Smooth muscle cell (in vitro differentiated cells): ENCODE results near the gene NAGLU. TPM values are rescaled to one million over a fixed set of nuclear protein-coding genes. Genes with fewer than 3 reads are reported as not detected.

ENCODE experiments used
- DNase-seq: peaks from one replicate; lab custom pipeline; 2025; ENCODE audit not compliant: unreplicated experiment; lab: John Stamatoyannopoulos, UW
- H2AFZ ChIP-seq: fragments of 200-600 bp; sonication (generic); 2 replicates; pipeline ENCODE4 v1.6.0; 2016; ENCODE audit warnings: antibody characterized with exemption, low read depth, mild to moderate bottlenecking
- H3F3A ChIP-seq: fragments of 200-600 bp; sonication (generic); 2 replicates; pipeline ENCODE4 v1.6.0; 2017; ENCODE audit warnings: antibody characterized with exemption, low read depth
- H3K27ac ChIP-seq: fragments of 200-600 bp; sonication (generic); 2 replicates; pipeline ENCODE4 v1.5.1; 2016; ENCODE audit warnings: low read depth, mild to moderate bottlenecking
- H3K27me3 ChIP-seq: fragments of 200-600 bp; sonication (generic); 2 replicates; pipeline ENCODE4 v1.6.1; 2016; ENCODE audit warnings: low read depth, mild to moderate bottlenecking
- H3K36me3 ChIP-seq: fragments of 200-600 bp; sonication (generic); 2 replicates; pipeline ENCODE4 v1.5.1; 2016; ENCODE audit warnings: low read depth
- H3K4me1 ChIP-seq: fragments of 200-600 bp; sonication (generic); 2 replicates; pipeline ENCODE4 v1.5.1; 2016; ENCODE audit warnings: low read depth
- H3K4me2 ChIP-seq: fragments of 200-600 bp; sonication (generic); 2 replicates; pipeline ENCODE4 v1.6.0; 2016; ENCODE audit warnings: mild to moderate bottlenecking
- H3K4me3 ChIP-seq: fragments of 200-600 bp; sonication (generic); 2 replicates; pipeline ENCODE4 v1.5.1; 2016; ENCODE audit warnings: mild to moderate bottlenecking
- H3K79me2 ChIP-seq: fragments of 200-600 bp; sonication (generic); 2 replicates; pipeline ENCODE4 v1.6.0; 2016; ENCODE audit warnings: low read depth, mild to moderate bottlenecking
- H3K9ac ChIP-seq: fragments of 200-600 bp; sonication (generic); 2 replicates; pipeline ENCODE4 v1.6.0; 2016; ENCODE audit warnings: low read depth
- H3K9me3 ChIP-seq: fragments of 200-600 bp; sonication (generic); replicated peaks from 2 replicates; pipeline ENCODE4 v1.5.1; 2016; ENCODE audit warnings: low read depth
- H4K20me1 ChIP-seq: fragments of 200-600 bp; sonication (generic); 2 replicates; pipeline ENCODE4 v1.6.0; 2016; ENCODE audit warnings: low read depth
- CTCF ChIP-seq: fragments of 200-600 bp; sonication (generic); IDR thresholded peaks from 2 replicates; pipeline ENCODE4 v1.5.1; 2017; ENCODE audit warnings: borderline replicate concordance, mild to moderate bottlenecking, antibody characterized with exemption; ENCODE audit not compliant: insufficient read depth, poor library complexity, severe bottlenecking
- WGBS: methylation state at CpG from one replicate; pipeline ENCODE4 v1.1.7; 2016; ENCODE audit warnings: low lambda C conversion rate; 5-methylcytosine and 5-hydroxymethylcytosine counted together
- polyA plus RNA-seq: library from polyadenylated mRNA; unstranded; fragments of >200 nt; fragmentation: Nextera tagmentation; extraction: Ambion mirVana; gene quantifications from 2 replicates; pipeline ENCODE4 v1.2.1, GENCODE V29; 2016
- total RNA-seq: library from RNA; depleted of rRNA; stranded (reverse); fragments of >200 nt; gene quantifications from 2 replicates; pipeline ENCODE4 v1.2.3, GENCODE V29; 2014

Gene NAGLU
- total and polyA plus RNA-seq, 2 experiments from 2014 or later = 23.0 to 51.6 TPM

GRCh38 chr17:42518755-42519545 lies 17.1 kb upstream of the NAGLU start:
- no peaks in the 10 kb centered on the region for H3K36me3 ChIP-seq
- no peaks in the 10 kb centered on the region for H3K79me2 ChIP-seq
- peak overlapping the region; percentile 71 for H3K4me2 ChIP-seq
- H3K9ac ChIP-seq = peak overlapping the region; percentile 91
- H3K9me3 ChIP-seq = no peaks in the 10 kb centered on the region
- no peak overlapping the region for H2AFZ ChIP-seq
- H3K4me1 ChIP-seq = peaks cover 36% of the 10 kb centered on the region
- no peak for DNase-seq
- no peaks in the 10 kb centered on the region for H3K27me3 ChIP-seq
- no peak overlapping the region for H3K4me3 ChIP-seq
- 79% methylated on average over 6 of the region's 6 CpGs for WGBS
- H3K27ac ChIP-seq = peak overlapping the region; percentile 98
- TF ChIP-seq CTCF = no peak
- no peaks in the 10 kb centered on the region for H4K20me1 ChIP-seq
- H3F3A ChIP-seq = peaks cover 13% of the 10 kb centered on the region

- no peaks in the 10 kb centered on the region for H3K79me2 ChIP-seq
- H3K27ac ChIP-seq = peak overlapping the region; percentile 98
- H3K4me1 ChIP-seq = peaks cover 36% of the 10 kb centered on the region
- DNase-seq = peak; percentile 35
- H3K4me3 ChIP-seq = no peak overlapping the region
- no peaks in the 10 kb centered on the region for H3K36me3 ChIP-seq
- H3F3A ChIP-seq = peaks cover 13% of the 10 kb centered on the region
- H3K4me2 ChIP-seq = peak overlapping the region; percentile 71
- no peak overlapping the region for H2AFZ ChIP-seq
- peak overlapping the region; percentile 91 for H3K9ac ChIP-seq
- H3K9me3 ChIP-seq = no peaks in the 10 kb centered on the region
- no peaks in the 10 kb centered on the region for H3K27me3 ChIP-seq
- H4K20me1 ChIP-seq = no peaks in the 10 kb centered on the region
- TF ChIP-seq CTCF = no peak
- 16% methylated on average over 12 of the region's 12 CpGs for WGBS
These were observed 16.2 kb upstream of the NAGLU start for GRCh38 chr17:42519546-42520491.

- WGBS = 28% methylated on average over 9 of the region's 9 CpGs
- TF ChIP-seq CTCF = peak; percentile 33
- H3K79me2 ChIP-seq = no peaks in the 10 kb centered on the region
- H3K4me3 ChIP-seq = no peak overlapping the region
- no peak overlapping the region for H2AFZ ChIP-seq
- peak overlapping the region; percentile 37 for H3K9ac ChIP-seq
- H3K27ac ChIP-seq = peak overlapping the region; percentile 98
- no peaks in the 10 kb centered on the region for H3K36me3 ChIP-seq
- peak overlapping the region; percentile 69 for H3K4me2 ChIP-seq
- no peaks in the 10 kb centered on the region for H3K9me3 ChIP-seq
- H3F3A ChIP-seq = peaks cover 13% of the 10 kb centered on the region
- no peaks in the 10 kb centered on the region for H4K20me1 ChIP-seq
- DNase-seq = no peak
- no peaks in the 10 kb centered on the region for H3K27me3 ChIP-seq
- peaks cover 36% of the 10 kb centered on the region for H3K4me1 ChIP-seq
These were observed 15.5 kb upstream of the NAGLU start for GRCh38 chr17:42520540-42520951.
